ENCODE measurements around the gene TNS4.

The TNS4 gene

DNA sequence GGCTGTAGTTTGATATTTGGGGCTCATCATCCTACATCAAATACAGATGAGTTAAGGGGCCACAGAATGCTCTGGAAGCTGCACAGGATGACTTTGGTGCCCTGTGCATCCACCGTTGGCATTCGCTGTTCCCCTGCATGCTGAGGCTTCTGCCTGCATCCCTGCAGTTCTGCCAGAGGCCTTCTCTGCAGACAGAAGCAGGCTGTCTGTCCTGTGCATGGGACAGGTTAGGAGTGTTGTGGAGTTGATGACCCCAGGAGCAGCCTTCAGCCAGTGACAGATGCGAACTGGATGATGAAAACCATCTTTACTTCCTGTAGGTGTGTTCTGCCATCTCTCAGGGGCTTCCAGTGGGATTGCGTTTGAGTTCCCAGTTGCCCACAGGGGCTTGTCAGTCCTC, 13.6 kb upstream of the TNS4 start:
- DNase-seq: no peak

DNA sequence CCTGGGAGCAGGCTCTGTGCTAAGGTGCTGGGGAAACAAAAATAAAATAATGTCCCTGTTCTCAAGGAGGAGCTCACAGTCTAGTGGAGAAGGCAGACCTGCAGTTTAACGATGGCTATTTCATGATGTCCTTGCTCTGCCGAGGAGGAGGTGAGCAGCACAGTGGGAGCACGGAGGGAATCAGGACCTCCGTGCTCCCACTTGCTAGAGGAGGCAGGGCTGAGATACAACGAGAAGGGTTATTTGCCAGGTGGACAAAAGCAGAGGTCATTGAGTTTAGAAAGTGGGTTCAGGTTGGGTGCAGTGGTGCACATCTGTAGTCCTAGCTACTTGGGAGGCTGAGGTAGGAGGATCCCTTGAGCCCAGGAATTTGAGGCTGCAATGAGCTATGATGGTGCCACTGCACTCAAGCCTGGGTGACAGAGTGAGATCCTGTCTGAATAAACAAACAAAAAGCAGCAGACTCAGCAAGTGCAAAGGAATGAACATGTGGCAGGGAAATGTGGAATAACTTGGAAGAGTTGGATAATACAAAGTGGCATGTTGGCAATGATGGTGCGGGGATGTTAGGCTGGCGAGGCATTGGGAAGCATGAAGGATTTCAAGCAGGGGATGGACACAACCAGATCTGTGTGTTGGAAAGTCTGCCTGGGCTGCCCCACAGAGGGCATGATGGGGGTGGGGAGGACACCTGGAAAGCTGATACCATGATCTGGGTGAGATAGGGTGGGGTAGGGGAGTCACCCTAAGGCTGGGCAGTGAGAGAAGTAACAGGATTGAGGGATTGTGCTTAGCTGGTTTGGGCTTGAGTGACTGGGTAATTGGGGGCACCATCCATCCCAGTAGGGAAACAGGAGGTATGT, 12.8 kb upstream of the TNS4 start:
- no peak for DNase-seq

DNA sequence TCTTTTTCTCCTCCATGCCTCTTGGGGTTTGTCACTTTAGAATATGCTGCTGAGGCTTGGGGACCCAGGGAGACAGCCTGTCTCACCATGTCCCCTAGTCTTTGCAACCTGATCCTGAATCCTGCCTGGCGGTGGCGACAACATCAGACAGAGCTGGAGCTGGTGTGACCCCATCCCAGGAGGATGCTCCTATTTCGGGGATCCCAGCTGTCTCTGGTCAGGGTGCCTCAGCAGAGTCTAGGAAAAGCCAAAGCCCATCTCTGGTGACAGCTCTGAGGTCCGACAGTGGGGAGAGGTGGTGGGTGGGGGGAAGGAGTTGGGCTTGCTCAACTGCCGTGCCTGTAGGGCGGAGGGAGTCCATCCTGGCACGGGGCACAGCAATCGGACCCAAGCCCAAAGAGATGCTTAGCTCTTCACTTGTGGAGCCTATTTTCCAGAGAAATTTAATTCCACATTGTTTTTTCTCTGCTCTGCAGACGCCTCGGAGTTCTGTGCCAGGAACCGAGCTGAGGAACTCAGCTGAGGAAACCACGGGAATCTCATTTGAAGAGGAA, 10.3 kb upstream of the TNS4 start:
- DNase-seq: no peak

DNA sequence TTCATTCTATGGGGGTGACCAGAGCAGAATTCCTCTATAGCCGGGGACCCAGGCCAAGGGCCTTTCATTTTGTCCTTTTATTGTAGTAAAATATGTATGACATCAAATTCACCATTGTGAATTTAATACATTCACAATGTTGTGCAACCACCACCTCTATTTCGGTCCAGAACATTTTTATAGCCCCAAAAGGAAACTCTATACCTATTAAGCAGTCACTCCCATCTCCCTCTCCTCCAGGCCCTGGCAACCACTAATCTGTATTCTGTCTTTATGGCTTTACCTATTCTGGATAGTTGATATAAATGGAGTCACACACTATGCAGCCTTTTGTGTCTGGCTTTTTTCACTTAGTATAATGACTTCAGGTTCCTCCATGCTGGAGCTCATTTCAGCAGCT, 9.7 kb upstream of the TNS4 start:
- DNase-seq: no peak

DNA sequence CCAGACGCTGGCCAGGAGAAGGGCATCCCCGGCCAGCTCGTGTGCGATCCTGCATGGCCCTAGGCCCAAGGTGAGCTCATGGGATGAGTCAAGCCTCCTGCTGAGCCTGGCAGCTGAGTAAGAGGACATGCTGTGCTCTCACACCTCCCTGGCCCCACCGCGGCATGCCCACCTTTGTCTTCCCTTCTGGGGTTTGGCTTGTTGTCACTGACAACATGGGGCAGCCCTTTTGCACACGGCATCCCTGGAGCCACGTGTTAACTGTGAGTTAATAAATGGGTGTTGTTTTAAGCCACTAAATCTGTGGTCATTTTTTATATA, 8.9 kb upstream of the TNS4 start:
- no peak for DNase-seq

DNA sequence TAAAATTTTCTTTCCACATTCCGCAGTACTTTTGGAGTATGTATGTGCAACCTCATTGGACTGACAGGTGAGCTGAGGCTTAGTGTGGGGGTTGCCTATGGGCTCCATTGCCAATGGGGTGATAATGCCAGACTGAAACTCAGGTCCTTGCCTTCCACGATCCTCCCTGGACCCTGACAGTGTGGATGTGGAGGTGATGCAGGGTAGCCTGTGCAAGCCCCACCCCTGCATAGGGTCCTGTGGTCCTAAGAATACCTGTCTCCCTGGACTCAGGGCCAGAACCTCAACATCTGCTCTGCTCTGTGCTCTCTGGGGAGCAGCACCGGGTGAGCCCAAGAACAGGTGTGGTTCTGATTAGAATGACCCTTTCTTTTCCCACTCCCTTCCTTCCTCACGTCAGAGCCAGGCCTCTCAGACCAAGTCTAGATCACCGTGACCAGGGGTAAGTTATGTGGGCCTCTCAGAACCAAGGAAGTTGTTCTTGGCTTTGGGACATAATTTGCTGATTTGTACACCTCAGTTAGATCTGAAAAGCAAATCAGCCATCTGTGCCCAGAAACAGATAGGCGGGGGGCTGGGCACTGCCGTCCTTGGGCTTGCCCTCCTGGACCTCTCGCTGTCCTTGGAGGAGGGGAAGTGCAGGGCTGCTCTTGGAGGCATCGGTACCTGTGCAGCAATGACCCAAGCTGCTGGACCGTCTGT, 8.4 kb upstream of the TNS4 start:
- no peak for DNase-seq

DNA sequence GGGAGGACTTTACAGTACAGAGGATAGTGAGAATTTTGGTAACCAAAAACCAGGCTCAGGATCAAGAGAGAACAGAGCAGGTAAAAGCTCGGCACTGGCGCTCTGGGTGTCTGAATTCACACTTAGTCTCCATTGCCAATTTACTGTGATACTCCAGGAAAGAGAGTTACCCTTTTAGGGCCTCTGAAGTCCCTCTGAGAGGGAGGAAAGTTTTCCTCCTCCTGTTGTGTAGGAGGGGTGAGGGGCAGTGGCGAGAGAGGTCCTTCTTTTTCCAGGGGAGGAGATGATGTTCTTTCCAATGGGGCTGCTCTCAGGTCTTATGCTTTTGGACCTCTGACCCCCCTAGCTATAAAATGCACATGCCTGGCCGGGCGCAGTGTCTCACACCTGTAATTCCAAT, 5.4 kb upstream of the TNS4 start:
- no peak for DNase-seq

DNA sequence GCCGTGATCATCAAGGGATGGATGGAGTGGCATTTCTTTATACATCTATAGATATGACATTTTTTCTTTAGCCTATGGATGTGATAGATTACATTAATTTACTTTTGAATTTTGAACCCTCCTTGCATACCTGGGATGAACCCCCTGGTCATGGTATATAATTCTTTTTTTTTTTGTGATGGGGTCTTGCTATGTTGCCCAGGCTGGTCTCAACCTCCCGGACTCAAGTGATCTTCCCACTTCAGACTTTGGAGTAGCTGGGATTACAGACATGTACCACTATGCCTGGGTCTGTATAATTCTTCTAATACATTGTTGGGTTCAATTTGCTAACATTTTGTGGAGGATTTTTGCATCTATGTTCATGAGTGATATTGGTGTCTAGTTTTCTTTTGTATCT, 1.7 kb upstream of the TNS4 start:
- no peak for DNase-seq

DNA sequence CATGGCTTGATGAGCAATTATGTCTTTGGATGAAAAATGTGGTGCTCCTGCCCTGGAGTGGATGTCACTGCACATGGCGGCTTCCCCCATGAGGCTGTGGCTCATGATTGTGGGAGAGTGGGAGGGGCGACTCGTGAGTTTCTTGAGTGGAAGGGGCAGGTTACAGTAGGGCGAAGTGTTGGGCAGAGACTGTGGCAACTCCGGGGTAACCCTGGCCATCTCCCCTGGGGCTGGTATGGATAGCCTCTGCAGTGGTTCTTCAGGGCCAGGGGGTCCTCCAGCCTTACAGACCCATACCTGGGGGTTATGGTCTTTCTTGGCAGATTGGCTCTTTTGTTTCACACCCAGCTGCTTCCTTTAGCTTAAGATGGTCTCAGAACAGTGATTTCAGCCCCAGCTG, 1.3 kb upstream of the TNS4 start:
- DNase-seq: no peak

DNA sequence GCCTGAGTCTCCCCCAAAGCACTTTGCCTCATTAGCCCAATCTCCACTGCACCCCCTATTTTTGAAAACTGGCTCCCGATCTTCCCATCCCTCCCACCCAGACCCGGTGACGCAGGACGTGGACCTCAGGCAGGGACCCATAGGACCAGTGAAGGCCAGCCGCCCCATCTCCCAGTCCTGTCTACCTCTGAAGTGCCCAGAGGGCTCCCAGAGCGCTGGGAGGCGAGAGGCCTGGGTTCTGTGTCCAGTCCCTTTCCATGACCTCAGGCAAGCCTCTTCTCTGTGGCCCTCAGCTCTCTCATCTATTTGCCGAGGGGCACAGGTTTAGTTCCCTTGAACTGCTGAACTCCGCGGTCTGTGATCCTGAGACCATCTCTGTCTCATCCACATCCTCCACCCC, 714 bp downstream of the TNS4 start:
- DNase-seq: no peak

DNA sequence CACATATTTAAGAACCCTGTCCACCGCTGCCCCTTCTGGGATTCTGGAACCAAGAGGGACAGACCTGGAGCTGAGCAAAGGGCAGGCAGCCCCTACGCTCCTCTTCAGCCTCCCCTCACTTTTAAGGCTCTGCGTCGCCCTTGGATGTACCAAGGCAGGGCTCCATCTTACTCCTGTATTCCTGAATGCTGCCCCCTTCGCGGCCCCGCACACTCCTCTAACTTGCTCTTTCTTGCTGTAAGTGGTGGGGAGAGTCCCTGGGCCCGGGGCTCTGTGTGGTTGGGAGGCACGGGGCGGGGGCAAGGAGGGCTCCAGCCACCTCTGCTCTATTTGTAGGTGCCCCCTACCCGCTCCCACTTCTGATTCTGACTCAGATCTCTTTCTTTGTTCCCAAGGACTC, 1.2 kb downstream of the TNS4 start:
- DNase-seq: no peak

DNA sequence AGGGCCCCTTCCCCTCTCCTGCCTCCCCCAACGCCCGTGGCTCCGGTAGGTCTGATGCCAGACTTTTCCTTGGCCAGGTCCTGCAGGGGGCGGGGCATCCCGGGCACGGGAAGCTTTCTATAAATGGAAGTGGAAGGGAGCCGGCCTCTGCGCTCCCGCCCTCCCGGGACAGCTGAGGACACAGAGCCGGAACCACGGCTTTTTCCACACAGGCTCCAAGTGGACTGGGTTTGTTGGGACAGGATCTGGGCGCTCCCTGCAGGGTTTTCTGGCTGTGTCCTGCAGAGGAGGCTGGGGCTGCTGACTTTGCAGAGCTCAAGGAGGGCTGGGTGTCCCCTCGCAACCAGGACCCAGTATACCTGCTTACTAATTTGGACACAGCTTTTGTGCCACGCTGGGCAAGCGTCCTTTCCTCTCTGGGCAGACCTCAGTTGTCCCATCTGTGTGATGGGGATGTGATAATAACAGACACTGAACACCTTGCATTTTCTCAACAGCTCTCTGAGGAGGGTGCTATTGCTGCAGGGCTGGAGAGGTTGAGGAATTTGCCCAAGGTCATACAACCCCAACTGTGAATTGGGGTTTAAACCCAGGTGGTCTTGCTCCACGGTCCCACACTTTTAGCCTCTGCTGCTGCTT, 1.8 kb downstream of the TNS4 start:
- no peak for DNase-seq

DNA sequence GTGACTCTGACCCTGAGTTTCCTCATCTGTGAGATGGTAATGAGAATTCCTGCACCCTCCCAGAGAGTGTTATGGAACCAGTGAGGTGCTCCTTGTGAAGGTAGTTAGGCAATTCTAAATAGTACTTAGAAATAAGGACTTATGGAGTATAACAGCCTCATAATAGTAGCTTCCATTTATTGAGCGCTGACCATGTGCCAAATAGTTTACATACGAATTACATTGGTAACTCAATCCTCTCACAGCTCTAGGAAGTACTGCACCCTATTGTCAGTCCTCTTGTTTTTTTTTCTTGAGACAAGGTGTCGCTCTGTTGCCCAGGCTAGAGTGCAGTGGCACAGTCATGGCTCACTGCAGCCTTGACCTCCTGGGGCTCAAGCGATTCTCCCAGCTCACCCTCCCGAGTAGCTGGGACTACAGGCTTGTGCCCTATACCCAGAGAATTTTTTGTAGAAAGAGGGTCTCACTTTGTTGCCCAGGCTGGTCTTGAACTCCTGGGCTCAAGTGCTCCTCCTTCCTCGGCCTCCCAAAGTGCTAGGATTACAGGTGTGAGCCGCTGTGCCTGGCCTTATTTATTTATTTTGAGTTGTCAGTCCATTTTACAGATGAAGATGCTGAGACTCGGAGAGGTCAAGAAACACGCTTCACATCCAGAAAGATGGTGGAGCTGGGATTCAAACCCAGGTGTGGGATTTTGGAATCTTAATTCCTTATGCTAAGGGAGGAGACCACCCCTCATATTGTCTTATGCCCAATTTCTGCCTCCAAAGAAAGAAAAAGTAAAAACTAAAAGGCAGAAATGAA, 2.9 kb downstream of the TNS4 start:
- DNase-seq: no peak

DNA sequence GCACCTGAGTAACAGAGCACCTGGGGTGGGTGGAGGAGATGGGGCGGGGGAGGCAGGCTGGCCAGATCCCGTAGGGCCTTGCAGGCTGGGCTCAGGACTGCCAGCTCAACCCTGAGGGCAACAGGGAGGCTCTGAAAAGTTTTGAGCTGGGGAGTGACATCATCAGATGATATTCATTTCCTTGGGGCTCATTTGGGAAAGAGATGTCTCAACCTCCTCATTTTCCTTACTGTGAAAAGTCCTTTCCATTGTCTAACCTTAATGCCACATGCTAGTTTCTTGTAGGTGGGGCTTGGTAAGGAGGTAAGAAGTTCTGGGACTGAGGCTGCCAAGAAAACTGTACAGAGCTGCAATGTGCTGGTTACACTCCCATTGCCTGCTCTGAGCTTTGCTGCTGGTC, 3.7 kb downstream of the TNS4 start:
- no peak for DNase-seq

DNA sequence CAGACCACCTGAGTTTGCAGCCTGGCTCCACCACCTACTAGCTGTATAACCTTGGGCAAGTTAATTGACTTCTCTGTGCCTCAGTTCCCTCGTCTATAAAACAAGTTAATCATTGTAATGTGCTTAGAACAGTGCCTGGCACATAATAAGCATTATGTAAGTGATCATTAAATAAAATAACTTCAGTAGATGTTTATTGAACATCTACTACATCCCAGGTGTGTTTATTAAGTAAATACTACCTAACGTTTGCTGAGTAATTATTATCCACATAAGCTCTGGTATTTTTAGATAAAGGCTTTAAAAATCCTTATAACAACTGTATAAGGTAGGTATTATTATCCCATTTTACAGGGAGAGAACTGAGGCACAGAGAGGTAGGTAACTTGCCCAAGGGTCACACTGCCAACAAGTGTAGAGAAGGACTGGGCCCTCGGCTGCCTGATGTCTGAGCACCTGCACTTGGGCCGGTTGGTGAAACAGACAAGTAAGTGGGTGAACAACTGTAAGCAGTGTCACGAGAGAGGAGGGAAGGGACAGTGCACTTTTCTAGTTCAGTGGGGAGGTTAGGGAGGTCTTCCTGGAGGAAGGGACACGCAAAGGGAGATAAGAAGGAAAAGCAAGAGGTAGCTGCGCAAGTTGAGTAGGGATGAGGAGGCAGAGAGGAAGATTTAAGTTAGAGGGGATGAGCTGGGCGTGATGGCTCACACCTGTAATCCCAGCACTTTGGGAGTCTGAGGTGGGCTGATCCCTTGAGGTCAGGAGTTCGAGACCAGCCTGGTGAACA, 4.6 kb downstream of the TNS4 start:
- no peak for DNase-seq

DNA sequence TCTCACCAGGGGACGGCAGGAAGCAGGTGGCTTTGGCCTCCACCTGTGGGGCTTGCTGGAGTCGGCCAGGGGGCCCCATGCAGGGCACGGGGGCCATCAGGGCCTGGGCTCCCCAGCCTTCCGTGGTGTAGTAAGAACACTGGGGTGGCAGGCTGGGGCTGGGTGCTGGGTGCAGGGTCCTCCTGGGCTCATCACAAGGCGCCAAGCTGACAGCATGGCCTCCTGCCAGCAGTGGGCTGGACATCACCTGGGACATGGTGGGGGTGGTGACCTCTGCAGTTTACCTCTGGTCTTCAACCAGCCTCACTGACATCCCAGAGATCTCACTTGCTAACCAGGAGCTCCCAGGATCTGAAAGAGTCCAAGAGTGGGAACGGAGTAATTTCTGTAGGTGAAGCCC, 5.3 kb downstream of the TNS4 start:
- no peak for DNase-seq

DNA sequence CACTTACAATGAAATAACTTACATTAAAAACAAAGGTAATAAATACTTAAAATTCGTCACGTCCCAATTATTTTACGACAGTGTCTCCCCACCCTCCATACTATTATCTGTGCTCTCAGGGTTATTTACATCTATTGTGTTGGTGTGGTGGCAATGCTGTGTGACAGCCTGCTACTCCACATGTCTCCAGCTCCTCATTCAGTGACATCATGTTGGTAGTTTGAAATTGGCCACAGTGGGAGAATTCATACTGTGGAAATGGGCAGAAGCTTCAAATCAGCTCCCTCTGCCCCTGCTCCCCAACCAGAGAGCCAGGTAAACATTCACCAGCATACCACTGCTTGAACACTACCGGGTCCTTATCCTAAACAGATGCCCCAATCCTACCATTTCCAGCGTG, 6.3 kb downstream of the TNS4 start:
- no peak for DNase-seq

DNA sequence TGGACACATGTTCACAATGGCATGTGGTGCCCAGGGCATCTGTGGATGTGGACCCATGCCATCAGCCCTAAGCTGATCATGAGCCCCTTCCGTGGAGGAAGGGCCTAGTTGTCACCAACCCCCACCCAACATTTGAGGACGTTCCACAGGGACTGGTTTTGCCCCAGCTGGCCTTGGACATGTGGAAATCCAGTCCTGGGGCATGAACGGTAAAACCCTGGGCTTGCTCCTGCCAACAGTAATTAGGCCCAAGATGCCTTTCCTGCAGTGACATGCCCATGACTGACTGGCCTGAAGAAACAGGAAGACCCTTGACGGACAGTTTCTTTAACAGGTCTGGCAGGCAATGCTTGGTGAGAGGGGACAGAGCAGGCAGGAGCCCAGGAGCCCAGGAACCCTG, 7.7 kb downstream of the TNS4 start:
- no peak for DNase-seq

DNA sequence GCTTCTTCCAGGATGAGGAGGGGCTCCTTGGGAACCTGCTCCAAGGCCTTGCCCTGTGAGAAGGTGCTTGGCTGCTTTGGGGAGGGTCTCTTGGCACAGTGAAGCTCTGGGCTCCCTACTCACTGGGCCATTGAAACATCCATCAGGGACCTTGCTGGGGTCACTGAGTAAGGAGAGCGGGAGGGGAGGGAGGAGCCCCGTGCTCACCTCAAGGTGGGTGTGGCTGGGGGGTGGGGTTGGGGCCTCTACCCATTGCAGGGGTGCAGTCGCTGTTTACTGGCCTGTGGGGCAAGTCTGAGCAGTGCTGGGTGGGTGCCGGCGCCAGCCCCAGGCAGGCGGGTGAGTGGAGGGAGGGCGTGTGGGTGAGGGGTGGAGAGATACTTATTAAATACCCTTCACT, 9.9 kb downstream of the TNS4 start:
- DNase-seq: no peak

DNA sequence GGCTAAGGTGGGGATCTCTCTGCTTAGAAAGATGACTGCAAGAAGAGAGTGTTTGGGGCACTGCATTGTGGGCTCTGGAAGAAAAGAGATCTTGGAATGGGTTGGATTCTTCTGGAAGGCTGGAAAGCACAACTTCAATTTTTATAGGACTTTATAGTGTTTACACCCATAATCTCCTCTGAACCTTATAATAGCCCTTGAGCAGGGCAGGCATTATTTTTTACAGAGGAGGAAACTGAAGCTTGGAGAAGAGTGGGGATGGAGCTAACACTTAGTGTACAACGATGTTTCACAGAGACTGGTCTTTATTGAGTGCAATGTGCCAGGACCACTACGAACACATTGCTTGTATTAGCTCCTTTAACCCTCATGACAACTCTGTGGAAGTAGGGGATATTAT, 10.4 kb downstream of the TNS4 start:
- no peak for DNase-seq

DNA sequence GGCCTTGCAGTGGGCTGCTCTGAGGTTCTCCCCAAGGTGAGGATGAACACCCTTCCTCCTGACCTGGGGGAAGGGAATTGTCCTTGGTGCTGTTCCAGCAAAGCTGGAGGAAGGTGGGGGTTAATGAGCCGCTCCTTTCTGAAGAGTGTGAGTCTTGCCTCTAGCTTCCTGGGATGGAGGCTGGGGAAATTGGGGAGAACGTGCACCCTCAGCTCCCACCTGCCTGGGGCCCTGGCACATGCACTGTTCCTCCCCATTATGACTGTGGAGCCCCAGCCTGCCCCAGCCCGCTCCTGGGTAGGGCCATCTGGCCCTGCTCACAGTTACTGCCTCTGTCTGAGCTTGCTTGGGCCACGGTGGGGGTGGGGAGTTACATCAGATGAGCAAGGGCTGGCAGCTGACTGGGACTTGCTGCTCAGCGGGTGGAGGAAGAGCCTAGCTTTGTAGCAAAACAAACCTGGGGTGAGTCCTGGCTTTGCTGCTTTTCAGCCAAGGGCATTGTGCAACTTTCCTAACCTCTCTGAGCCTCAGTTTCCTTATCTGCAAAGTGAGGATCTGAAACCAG, 11.1 kb downstream of the TNS4 start:
- DNase-seq: no peak

Measured in CD4-positive, alpha-beta T cell treated with Interleukin-4 for 4 hours (primary cell).